Stimulated activated naive CD8-positive, alpha-beta T cell treated with anti-CD3 and anti-CD28 coated beads, Interleukin-15, Interleukin-2, amounts not matched to agents 100 U/mL and 50 U/mL, for 24 hours (primary cell): Measurements from ENCODE around the gene METTL2B.
A peak's percentile ranks its signal among the peaks of the same experiment; 100 is the strongest.

Experiments used
- ATAC-seq: fragments of 150-1000 bp; cut with Tn5 transposase; one replicate; pipeline ENCODE4 v1.10.0; 2021
- DNase-seq: peaks from one replicate; pipeline ENCODE4 v3.0.0; 2021

Gene METTL2B

DNA sequence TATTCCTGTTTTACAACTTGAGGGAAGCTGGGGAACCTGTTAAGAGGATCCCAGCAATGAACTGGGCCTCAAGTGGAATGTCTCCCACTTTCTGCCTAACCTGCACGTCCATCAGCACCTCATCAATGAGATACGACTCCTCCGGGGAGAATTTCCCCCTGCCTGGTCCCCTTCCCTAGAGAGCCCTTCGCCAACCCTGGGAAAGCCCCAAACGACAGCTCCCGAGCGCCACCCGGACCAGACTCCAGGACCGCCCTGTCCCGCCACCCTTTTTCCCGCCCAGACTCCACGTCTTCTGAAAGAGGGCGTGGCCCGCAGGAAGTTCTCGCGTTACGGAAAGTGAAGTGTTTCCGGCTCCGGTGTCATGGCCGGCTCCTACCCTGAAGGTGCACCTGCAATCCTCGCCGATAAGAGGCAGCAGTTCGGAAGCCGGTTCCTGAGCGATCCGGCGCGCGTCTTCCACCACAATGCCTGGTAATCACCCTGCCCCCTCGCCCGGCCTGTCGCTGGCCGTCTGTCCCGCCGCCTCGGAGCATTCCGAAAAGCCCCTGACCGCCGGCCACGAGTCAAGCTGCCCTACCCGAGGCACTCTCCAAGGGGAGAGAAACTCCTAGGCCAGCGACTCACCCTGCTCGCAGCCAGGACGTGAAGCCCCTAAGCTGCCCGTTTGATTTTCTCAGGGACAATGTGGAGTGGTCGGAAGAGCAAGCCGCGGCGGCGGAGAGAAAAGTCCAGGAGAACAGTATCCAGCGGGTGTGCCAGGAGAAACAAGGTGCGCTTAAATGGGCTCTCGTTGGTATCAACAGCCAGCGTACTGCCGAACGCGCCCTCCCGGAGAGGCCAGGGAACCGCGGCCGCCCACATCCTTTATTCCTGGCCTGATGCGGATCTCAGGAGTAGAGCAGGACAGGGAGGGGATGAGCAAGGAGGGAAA, at the start of gene METTL2B:
TSS of gene METTL2B (plus strand) at position 347 of the 934 bp plus-strand sequence. CDS start at position 365, 18 bp downstream.
- peak; percentile 91 for DNase-seq
- peak; percentile 97 for ATAC-seq

DNA sequence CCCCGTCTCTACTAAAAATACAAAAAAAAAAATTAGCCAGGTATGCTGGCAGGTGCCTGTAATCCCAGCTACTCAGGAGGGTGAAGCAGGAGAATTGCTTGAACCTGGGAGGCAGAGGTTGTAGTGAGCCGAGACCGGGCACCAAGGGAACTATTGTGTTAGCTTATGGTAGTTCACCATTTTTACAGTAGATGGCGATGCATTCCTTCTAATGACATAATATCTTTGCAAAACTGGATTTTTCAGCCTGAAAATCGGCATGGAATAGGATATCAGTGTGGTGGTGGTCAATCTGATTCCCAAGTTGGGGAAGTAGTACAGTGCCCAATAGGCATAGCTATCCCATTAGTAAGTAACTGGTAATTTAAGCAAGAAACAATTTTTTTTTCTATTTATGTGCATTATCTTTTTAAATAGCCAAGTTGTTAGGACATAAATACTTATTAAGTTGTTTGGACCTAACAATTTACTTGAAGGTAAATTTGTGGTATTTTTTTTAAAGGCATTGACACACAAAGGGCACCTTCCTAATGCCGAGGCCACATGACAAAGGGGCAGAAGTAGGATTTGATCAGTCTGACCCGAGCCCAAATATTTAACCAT, 49.2 kb upstream of the METTL2B start:
- peak; percentile 51 for ATAC-seq
- no peak for DNase-seq

- DNase-seq (no peak), ATAC-seq (no peak)
These were observed 46.3 kb upstream of the METTL2B start for GRCh38 chr7:128430207-128430606.

GRCh38 chr7:128431221-128431620, 45.3 kb upstream of the METTL2B start:
- ATAC-seq = no peak
- DNase-seq = no peak

DNA sequence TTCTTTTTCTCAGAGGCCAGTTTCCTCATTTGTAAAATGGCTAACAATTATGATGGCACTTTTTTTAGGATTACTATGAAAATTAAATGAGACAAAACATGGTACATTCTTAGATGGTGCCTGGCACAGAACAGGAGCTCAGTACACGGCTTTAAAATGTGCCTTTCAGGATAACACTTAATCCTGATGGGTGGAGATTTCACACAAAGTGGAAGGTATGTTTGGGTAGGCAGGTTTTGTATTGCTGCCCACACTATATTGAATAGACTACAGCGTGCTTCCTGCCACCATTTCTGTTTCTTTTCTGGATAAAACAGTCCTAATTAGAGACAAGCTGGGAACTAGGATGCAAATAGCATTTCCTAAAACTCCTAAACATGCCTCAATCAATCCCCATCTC, 44.8 kb upstream of the METTL2B start:
- no peak for DNase-seq
- no peak for ATAC-seq

GRCh38 chr7:128434413-128435326, 41.9 kb upstream of the METTL2B start:
- DNase-seq (no peak), ATAC-seq (no peak)

DNA sequence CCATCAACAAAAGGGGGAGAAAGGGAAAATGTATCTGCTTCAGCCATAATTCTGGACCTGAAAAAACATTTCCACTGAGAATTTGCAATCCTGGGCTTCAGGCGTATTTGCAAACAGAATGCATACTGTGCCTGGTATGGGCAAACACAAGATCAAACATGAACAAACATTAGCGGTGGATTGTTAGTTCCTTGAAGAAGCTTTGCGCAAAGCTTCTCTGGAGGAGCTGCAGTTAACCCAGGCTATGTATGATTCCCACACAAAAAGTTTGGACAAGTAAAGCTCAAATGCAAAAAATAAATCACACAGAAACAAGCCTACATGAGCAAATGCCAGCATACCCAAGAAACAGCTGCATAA, 41.2 kb upstream of the METTL2B start:
- no peak for ATAC-seq
- DNase-seq = no peak

- ATAC-seq (no peak), DNase-seq (no peak)
These were observed 38.9 kb upstream of the METTL2B start for GRCh38 chr7:128437426-128438332.

- ATAC-seq (no peak), DNase-seq (no peak)
These were observed 34.2 kb upstream of the METTL2B start for GRCh38 chr7:128442356-128442755.

- DNase-seq (no peak), ATAC-seq (peak; percentile 51)
These were observed 32.5 kb upstream of the METTL2B start for GRCh38 chr7:128443831-128444600.

DNA sequence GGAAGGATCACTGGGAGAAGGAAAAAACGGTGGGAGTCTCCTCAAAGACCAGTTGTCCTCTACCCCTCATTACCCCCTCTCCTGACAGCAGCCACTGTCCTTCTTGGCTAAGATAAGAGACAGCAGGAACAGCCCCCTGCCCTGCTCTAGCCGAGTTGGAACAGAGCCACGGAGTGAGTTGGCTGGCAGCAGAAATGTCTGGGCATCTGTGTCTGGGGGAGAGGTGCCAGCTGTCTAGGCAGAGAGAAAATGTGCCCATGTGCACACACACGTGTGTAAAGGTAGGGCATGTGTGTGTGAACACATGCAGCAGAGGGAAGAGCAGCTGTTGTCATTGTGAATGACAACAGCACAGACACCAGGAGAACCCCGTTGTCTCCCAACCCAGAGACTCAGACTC, 30.2 kb upstream of the METTL2B start:
- ATAC-seq (no peak), DNase-seq (no peak)

DNA sequence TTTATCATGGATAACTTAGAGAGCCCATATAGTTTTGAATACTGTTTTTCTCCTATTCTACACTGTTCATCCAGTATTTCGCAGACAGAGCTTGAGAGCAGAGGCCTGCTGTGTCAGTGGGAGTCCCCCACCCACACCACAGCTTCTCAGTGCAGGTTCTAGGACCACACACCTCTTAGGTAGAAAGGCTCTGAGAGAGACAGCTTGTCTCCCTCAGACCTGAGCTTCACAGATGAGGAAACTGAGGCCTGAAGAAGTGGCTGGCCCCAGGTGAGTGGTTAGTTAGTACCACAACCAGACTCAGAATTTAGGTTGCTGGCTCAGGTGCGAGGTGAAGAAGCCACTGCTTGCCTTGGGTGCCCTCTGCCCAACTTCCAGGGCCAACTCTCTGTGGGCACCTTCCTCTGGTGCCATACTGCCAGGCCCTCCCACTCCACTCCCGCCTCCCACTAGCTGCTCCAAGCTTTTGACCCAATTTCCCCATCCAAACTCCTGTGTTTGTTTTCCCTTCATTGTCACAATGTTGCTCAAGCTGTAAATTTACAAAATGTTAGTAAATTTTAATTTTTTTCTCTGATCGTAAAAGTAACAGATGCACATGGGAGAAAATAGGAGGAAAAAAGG, 28.5 kb upstream of the METTL2B start:
- ATAC-seq (peak; percentile 53), DNase-seq (no peak)

GRCh38 chr7:128448751-128449302, 27.7 kb upstream of the METTL2B start:
- DNase-seq (no peak), ATAC-seq (no peak)

- ATAC-seq = peak; percentile 68
- no peak for DNase-seq
These were observed 26.1 kb upstream of the METTL2B start for GRCh38 chr7:128450409-128450808.

GRCh38 chr7:128450913-128451312, 25.6 kb upstream of the METTL2B start:
- no peak for ATAC-seq
- DNase-seq = no peak

GRCh38 chr7:128452552-128452951, 24.0 kb upstream of the METTL2B start:
- no peak for DNase-seq
- ATAC-seq = no peak

GRCh38 chr7:128453836-128454804, 22.4 kb upstream of the METTL2B start:
- DNase-seq (no peak), ATAC-seq (no peak)

DNA sequence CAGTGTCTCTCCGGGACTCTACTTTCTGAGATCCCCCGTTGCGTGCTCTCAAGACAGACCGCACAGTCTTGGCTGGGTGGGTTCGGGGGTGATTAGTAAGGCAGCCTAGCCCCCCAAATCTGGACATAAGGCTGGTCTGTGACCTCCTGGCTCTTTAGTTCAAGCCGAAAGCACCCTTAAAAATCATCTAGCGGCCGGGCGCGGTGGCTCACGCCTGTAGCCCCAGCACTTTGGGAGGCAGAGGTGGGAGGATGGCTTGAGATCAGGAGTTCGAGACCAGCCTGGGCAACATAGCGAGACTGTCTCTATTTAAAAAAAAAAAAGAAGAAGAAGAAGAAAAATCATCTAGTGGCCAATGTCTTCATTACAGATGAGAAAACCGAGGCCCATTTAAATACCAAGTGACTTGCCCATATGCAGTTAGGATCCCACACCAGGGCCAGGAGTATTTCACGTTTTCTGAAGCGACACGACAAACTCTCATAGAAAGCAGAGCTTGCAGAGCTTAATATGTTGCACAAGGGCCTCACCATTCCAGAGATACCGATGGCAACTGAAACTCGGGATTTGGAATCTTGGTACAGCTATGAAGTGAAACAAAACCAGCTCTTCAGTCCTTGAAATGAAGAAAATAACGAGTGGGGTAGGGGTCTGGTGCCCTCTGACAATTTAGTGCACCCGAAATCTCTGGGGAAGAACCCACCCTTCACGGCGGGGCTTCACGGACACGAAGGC, 21.6 kb upstream of the METTL2B start:
- DNase-seq (no peak), ATAC-seq (no peak)
